A204.1 (cell line): ENCODE data around the gene DDO.
"Not testable (repeated sequence)": the region's sequence is repeated elsewhere in the genome, so short reads cannot be mapped to it uniquely, and the experiment has no call there.

Experiments
- FAIRE-seq: peaks from 2 replicates; lab custom pipeline; 2012; peaks lifted over from hg19 to GRCh38; lab: Jason Lieb, UNC

Gene DDO

DNA sequence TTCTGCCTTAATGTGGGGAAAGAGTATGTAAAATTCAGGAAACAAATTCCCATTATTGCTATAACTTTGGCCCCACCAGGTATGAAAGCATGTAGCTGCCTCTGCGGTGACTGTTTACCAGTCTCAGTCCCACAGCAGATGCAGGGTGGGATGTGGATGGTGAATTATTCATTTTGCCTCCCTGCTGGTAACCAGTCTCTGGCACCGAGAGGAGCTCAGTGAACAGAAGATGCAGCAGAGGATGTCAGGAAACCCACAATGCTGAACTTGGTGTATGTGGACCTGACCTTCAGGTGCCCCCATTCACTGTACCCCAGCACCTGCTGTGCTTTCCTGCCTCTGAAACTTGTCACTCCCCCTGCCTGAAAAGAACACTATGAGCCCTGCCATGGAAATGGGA is 48.4 kb downstream of the DDO start:
- no peak for FAIRE-seq

DNA sequence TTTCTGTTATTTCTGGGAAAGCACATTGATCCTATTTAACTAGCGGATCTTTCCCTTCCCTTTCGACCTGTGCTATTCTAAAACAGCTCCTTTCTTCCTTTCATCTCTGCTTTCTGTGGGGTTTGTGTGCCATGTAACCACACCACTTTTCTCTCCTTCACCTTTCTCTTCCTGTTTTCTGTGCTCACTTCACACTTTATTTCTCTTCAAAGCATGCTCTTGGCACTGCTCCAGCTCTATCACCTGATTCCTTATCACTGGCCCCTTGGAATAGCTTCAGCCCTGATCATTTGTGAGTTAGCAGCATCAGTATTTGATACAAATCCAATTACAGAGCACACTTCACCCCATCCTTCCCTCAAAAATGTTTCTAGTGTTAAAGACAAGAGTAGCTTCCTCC is 49.1 kb downstream of the DDO start:
- no peak for FAIRE-seq

- FAIRE-seq = no peak
These were observed 50.8 kb downstream of the DDO start for GRCh38 chr6:110364364-110365105.

DNA sequence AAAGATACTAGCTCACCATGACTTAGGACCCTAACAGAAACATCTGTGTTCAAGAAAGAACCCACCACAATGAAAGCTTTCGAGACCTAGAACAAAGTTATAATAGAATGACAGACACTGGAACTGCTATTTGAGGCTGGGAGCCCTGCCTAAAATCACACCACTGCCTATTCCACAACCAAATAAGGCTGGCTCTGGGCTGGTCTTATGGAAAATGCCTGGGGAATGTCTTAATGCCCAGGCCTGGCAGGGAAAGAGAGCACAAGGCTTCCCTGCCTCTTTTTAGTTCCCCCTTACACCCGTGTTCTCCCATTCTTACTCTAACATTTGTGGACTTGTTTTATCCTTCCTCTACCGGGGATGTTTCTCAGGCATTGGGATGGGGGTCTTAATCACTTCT is 51.6 kb downstream of the DDO start:
- no peak for FAIRE-seq

GRCh38 chr6:110360676-110361075 is 54.7 kb downstream of the DDO start:
- FAIRE-seq = no peak

DNA sequence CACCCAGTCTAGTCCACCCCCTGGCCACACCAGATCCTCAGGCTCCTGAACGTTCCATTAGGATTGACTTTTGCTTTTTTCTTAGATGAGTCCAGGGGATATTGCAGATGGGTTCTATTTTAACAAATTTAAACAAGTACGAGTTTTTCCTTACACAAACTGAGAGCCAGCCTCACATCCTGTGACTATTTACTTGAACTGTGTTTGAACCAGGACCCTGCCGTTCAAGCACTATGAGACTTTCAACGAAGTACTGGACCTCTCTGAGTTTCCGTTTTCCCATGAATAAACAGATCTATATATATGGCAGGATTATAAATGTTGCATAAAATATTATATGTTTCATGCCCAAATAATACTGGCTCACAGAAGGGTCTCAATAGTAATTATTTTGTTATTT is 55.8 kb downstream of the DDO start:
- FAIRE-seq = no peak

DNA sequence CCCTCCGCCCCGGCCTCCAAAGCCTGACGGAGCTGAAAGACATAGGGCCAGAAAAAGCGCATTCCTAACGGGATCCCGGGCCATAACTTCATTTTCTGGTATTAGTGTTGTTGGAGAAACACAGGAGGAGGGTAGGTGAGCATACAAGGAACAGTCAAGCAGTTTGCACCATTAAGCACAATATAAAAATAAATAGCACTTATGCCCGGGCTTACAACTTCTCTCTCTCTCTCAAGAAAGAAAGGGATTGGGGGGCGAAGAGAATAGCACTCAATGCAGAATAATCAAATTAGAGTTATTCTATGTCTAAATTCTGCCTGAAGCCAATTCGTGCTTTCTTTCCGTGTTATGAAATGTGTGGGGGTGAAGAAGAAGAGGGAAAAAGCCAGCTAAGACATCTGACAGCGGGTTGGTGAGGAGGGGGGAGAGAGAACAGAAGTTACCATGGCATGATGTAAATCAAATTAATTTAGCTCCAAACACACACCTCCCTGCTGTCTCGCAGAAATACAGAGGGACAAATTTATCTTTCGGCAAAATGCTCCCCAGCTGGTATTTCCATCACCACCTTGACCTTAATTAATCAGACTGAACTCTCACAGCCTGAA is 56.7 kb downstream of the DDO start:
- no peak for FAIRE-seq

- FAIRE-seq = no peak
These were observed 57.5 kb downstream of the DDO start, which contains the start of gene METTL24 for GRCh38 chr6:110357664-110358552. METTL24 (minus strand) TSS chr6:110358349; CDS start chr6:110358272, 77 bp downstream.

- FAIRE-seq = no peak
These were observed 58.1 kb downstream of the DDO start for GRCh38 chr6:110357298-110357663.

DNA sequence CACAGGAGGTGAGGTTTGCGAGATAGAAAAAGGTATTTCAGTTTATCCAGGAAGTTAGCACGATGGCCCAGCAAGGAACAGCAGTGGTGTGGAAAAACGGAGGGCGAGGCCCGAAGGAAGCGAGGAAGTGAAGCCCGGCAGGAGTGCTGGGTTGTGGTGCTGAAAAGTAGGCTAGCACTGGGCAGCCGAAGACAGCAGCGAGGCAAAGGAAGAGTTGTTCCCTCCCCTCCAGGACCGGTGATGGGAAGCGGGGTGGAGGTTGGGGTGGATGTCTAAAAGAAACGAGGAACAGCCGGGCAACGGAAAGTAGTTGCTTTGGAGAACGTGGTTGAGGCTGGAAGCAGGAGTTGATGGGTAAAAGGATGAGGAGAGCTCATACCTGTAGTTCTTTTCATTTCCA is 58.6 kb downstream of the DDO start:
- no peak for FAIRE-seq

DNA sequence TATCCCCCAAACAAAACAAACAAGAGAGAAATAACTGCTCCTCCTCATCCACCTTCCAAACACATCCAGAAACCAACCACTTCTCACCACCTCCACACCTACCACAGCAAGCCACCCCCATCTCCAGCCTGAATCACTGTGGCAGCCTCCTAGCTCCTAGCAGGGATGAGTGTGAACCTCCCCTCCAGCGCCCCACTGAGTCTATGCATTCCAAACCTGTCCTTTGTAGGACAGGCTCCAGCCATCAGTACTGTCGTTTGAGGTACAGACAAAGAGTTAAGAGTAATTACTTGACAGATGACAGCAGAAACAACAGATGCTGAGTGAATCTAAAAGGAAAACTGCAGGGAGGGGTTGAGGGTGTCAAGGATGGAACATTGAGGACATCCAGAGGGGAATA is 59.6 kb downstream of the DDO start:
- FAIRE-seq = no peak

GRCh38 chr6:110355022-110355421 is 60.4 kb downstream of the DDO start:
- no peak for FAIRE-seq

DNA sequence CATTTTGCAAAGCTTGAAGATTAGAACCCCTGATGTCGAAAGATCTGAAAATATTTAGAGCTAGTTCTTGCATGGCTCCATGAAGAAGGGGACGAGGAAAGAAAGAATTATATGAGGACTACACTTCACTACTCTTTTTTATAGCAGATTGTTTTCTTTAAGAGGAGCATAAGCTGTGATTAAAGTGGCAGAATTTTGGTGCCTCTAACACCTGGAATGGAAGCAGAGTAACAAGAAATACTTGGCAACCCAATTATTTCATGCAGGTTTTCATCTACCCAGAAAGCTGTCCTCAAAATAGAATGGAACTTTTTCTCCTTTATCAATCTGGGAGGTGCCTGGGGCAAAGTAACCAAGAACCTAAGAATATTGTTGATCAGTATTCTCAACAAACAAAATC is 61.2 kb downstream of the DDO start:
- FAIRE-seq = no peak

GRCh38 chr6:110353457-110354001 is 61.8 kb downstream of the DDO start:
- no peak for FAIRE-seq

DNA sequence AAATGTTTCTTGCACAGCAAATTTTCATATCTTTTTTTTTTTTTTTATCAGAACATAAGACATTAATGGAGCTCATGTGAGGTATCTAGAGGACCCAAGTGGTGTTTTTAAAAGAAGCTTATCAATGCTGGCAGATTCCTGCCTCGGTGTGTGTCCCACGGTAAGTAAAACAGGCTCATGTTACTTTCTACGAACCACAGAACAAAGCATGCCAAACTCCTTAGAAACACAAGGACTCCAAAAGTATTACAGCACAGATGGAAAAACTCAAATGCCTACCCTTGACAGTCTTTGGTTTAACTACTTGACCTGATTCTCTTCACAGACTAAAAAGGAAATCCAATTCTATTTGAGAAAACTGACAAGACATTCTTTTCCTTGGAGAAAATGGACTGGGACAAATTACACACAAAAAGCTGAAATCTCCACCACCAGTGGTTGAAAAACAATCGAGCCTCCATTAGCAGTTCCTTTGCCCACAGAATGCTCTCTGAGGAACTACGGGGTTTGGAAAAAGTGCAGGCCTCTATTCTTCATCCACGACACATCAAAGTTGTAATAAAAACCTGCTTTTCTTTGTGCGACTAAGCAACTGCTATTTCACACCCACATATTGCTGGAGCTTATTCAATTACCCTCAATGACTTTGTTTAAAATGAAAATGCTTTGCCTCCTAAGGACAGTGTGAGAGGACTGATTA is 62.7 kb downstream of the DDO start:
- FAIRE-seq = no peak

- FAIRE-seq = no peak
These were observed 63.4 kb downstream of the DDO start for GRCh38 chr6:110351986-110352385.

- FAIRE-seq = no peak
These were observed 63.8 kb downstream of the DDO start for GRCh38 chr6:110351546-110351945.

GRCh38 chr6:110350593-110350992 is 64.8 kb downstream of the DDO start:
- not testable (repeated sequence) for FAIRE-seq

DNA sequence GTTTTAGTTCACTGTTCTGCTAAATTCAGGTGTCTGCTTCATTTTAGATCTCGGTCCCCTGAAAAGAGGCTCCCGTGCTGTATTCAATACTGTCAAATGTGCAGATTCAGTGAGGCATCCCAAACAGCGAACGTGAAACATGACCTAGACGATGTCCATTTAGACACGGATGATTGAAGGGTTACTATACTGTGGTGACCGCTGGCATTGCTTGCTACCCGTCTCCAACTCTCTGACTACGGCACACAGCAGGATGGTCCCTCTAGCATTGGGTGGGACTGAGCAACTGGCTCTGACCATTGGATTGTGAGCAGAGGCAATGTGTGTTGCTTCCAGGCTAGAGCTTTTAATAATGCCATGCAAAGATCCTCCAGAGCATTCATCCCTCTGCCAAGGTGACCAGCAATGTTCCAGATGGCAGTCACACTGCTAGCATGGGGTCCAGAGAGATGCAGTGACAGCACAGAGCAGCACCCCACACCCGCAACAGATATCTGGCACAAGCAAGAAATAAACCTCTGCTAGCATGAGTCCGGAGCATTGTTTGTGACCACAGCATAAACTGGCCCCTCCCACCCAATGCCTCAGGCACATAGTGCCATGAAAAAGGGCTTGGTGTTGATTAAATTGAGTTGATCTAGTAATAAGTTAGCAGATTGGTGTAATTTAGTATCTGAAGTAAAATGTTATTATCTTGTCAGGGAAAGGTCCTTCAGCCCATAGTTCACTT is 66.2 kb downstream of the DDO start:
- no peak for FAIRE-seq

GRCh38 chr6:110345025-110345424 is 70.3 kb downstream of the DDO start:
- FAIRE-seq = no peak

DNA sequence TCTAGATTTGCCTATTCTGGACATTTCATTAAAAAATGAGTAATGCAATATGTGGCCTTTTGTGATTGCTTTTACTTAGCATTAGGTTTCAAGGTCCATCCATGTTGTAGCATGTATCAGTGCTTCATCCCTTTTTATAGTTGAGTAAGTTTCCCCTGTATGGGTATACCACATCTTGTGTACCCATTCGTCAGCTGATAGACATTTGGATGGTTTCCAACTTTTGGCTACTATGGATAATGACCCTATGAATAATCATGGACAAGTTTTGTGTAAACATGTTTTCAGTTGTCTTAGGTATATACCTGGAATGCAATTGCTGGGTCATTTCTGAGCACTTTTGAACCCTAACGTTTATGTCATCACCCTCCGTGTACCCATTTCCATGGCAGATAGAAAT is 72.6 kb downstream of the DDO start:
- no peak for FAIRE-seq
